GM19099 (cell line): ENCODE results near the gene SLC6A20.

Experiments used
- POLR2A ChIP-seq: IDR thresholded peaks from 3 replicates; pipeline ENCODE4 v1.6.1; 2011; ENCODE audit warnings: low read depth; ENCODE audit not compliant: insufficient read length; ENCODE audit errors: extremely low read depth

SLC6A20 gene

GRCh38 chr3:45807681-45808540 is 11.6 kb upstream of the SLC6A20 start:
- no peak for TF ChIP-seq POLR2A

GRCh38 chr3:45807133-45807532 is 10.8 kb upstream of the SLC6A20 start:
- no peak for TF ChIP-seq POLR2A

GRCh38 chr3:45806072-45806471 is 9.7 kb upstream of the SLC6A20 start:
- TF ChIP-seq POLR2A: no peak

GRCh38 chr3:45803252-45803935 is 7.1 kb upstream of the SLC6A20 start:
- no peak for TF ChIP-seq POLR2A

- TF ChIP-seq POLR2A: no peak
Observed at GRCh38 chr3:45802146-45802545, 5.8 kb upstream of the SLC6A20 start.

GRCh38 chr3:45800611-45801010 is 4.3 kb upstream of the SLC6A20 start:
- no peak for TF ChIP-seq POLR2A

GRCh38 chr3:45799586-45799985 is 3.2 kb upstream of the SLC6A20 start:
- TF ChIP-seq POLR2A: no peak

- no peak for TF ChIP-seq POLR2A
Observed at GRCh38 chr3:45798034-45798433, 1.7 kb upstream of the SLC6A20 start.

- TF ChIP-seq POLR2A: no peak
Observed at GRCh38 chr3:45796902-45797637, 734 bp upstream of the SLC6A20 start.

- TF ChIP-seq POLR2A: no peak
Observed at GRCh38 chr3:45795509-45795881, 841 bp downstream of the SLC6A20 start.

- TF ChIP-seq POLR2A: no peak
Observed at GRCh38 chr3:45794660-45795059, 1.7 kb downstream of the SLC6A20 start.

- TF ChIP-seq POLR2A: no peak
Observed at GRCh38 chr3:45794177-45794560, 2.2 kb downstream of the SLC6A20 start.

- TF ChIP-seq POLR2A: no peak
Observed at GRCh38 chr3:45793482-45794176, 2.7 kb downstream of the SLC6A20 start.

GRCh38 chr3:45792516-45793172 is 3.7 kb downstream of the SLC6A20 start:
- no peak for TF ChIP-seq POLR2A

GRCh38 chr3:45792036-45792435 is 4.3 kb downstream of the SLC6A20 start:
- TF ChIP-seq POLR2A: no peak

- TF ChIP-seq POLR2A: no peak
Observed at GRCh38 chr3:45790596-45790995, 5.7 kb downstream of the SLC6A20 start.
